B cell (primary cell): ENCODE results near the gene C1R. TPM values are rescaled to one million over a fixed set of nuclear protein-coding genes. Genes with fewer than 3 reads are reported as not detected.

Experiments
- ATAC-seq: fragments of 200-7000 bp; cut with Tn5 transposase; one replicate; pipeline ENCODE4 v1.10.0; 2021; ENCODE audit warnings: low read depth, mild to moderate bottlenecking, moderate number of reproducible peaks, moderate library complexity
- CTCF ChIA-PET: fragments of 350-600 bp; sonication (Branson Sonifier 250); formaldehyde crosslinking; loops from one replicate; lab custom pipeline; 2021; ENCODE audit warnings: antibody characterized with exemption, inconsistent platforms; lab: Charles Lee
- POLR2A ChIA-PET: fragments of 350-600 bp; sonication (Branson Sonifier 250); formaldehyde crosslinking; loops from one replicate; lab custom pipeline; 2021; ENCODE audit warnings: antibody characterized with exemption; lab: Charles Lee
- DNase-seq: peaks from one replicate; pipeline ENCODE4 v3.0.0; 2013
- H2AFZ ChIP-seq: 2 replicates; pipeline ENCODE4 v1.6.1; 2012; ENCODE audit warnings: mild to moderate bottlenecking, low read depth, low read length; ENCODE audit not compliant: insufficient read depth, poor library complexity, severe bottlenecking
- H3K27ac ChIP-seq, 2 donors: 1 replicate in 1 of 2; 2 replicates in 1 of 2; pipeline ENCODE4 v1.5.1; 2012 to 2013; ENCODE audit warnings: low read length in 2 of 2, mild to moderate bottlenecking in 2 of 2, moderate library complexity in 1 of 2
- H3K27me3 ChIP-seq, 4 experiments: fragments of 200-600 bp in 1 of 4; sonication (generic) in 1 of 4; replicated peaks in 1 of 4; 1 replicate in 2 of 4; 2 replicates in 2 of 4; pipeline versions ENCODE4 v1.6.1 to v1.7.0; 2013 to 2016; ENCODE audit warnings: low read length in 3 of 4, mild to moderate bottlenecking in 2 of 4, mixed read lengths in 1 of 4, moderate library complexity in 1 of 4; ENCODE audit not compliant: insufficient read depth in 4 of 4, control insufficient read depth in 3 of 4; ENCODE audit errors: control extremely low read depth in 1 of 4
- H3K36me3 ChIP-seq, 2 experiments: replicated peaks in 1 of 2; 1 replicate in 1 of 2; 2 replicates in 1 of 2; pipeline versions ENCODE4 v1.6.1 to v1.7.1; 2013; ENCODE audit warnings: low read length in 1 of 2; ENCODE audit not compliant: insufficient read depth in 2 of 2, control insufficient read depth in 1 of 2; ENCODE audit errors: control extremely low read depth in 1 of 2, extremely low read depth in 1 of 2
- H3K4me1 ChIP-seq, 2 donors: fragments of 200-600 bp in 1 of 2; sonication (generic) in 1 of 2; 1 replicate in 1 of 2; 2 replicates in 1 of 2; pipeline versions ENCODE4 v1.5.1 to v1.6.1; 2013 to 2017; ENCODE audit warnings: low read length in 2 of 2; ENCODE audit not compliant: control insufficient read depth in 2 of 2, insufficient read depth in 2 of 2
- H3K4me2 ChIP-seq: replicated peaks from 2 replicates; pipeline ENCODE3; 2012; ENCODE audit warnings: mild to moderate bottlenecking, low read depth, low read length; ENCODE audit not compliant: poor library complexity, severe bottlenecking
- H3K4me3 ChIP-seq, 5 experiments: fragments of 200-600 bp in 1 of 5; sonication (generic) in 1 of 5; 1 replicate in 3 of 5; 2 replicates in 2 of 5; pipeline versions ENCODE4 v1.5.1 to v1.7.0; 2011 to 2016; ENCODE audit warnings: low read length in 4 of 5, mild to moderate bottlenecking in 4 of 5, low read depth in 2 of 5, control low read depth in 1 of 5, moderate library complexity in 1 of 5; ENCODE audit not compliant: insufficient read depth in 1 of 5; ENCODE audit errors: control extremely low read depth in 1 of 5, extremely low read depth in 1 of 5
- H3K79me2 ChIP-seq: fragments of 200-600 bp; sonication (generic); one replicate; pipeline ENCODE4 v1.6.0; 2016; ENCODE audit warnings: low read length; ENCODE audit not compliant: control insufficient read depth, insufficient read depth
- H3K9ac ChIP-seq: fragments of 200-600 bp; sonication (generic); 2 replicates; pipeline ENCODE4 v1.6.1; 2017; ENCODE audit warnings: mild to moderate bottlenecking, low read length, moderate library complexity
- H3K9me3 ChIP-seq, 3 donors: one replicate each; pipeline versions ENCODE4 v1.6.1 to v1.7.1; 2013; ENCODE audit warnings: low read length in 2 of 3; ENCODE audit not compliant: control insufficient read depth in 2 of 3, insufficient read depth in 1 of 3; ENCODE audit errors: control extremely low read depth in 1 of 3
- H4K20me1 ChIP-seq: 2 replicates; pipeline ENCODE4 v1.6.0; 2012; ENCODE audit warnings: mild to moderate bottlenecking, low read length; ENCODE audit not compliant: insufficient read depth, control insufficient read depth, poor library complexity, severe bottlenecking
- H3K27ac Mint-ChIP-seq: one replicate; pipeline ENCODE4 v1.8.0; 2021; ENCODE audit warnings: mixed read lengths
- H3K27me3 Mint-ChIP-seq: one replicate; pipeline ENCODE4 v1.8.0; 2021; ENCODE audit warnings: mixed read lengths
- H3K4me1 Mint-ChIP-seq: one replicate; pipeline ENCODE4 v1.8.0; 2021; ENCODE audit warnings: mixed read lengths
- H3K4me3 Mint-ChIP-seq: one replicate; pipeline ENCODE4 v1.8.0; 2021; ENCODE audit warnings: mixed read lengths
- H3K9me3 Mint-ChIP-seq: one replicate; pipeline ENCODE4 v1.8.0; 2022; ENCODE audit warnings: mixed read lengths; ENCODE audit not compliant: insufficient read depth
- CTCF ChIP-seq: fragments of 200-600 bp; IDR thresholded peaks from one replicate; pipeline ENCODE4 v1.8.0; 2022; ENCODE audit warnings: antibody characterized with exemption, mild to moderate bottlenecking
- EZH2 ChIP-seq: IDR thresholded peaks from 2 replicates; pipeline ENCODE4 v1.6.1; 2012; ENCODE audit warnings: borderline replicate concordance, low read depth, mild to moderate bottlenecking, moderate library complexity, low read length; ENCODE audit not compliant: insufficient read depth, poor library complexity, severe bottlenecking
- WGBS: methylation state at CpG from one replicate; pipeline ENCODE4 v1.1.5; 2013; ENCODE audit warnings: missing lambda C conversion rate; ENCODE audit not compliant: insufficient coverage; 5-methylcytosine and 5-hydroxymethylcytosine counted together
- intact Hi-C: fragments of 100-400 bp; cut with micrococcal nuclease; formaldehyde crosslinking; loops from one replicate; pipeline ENCODE4 v1.10.0; 2022
- polyA plus RNA-seq: library from polyadenylated mRNA; depleted of rRNA; stranded (reverse); fragments of >200 nt; gene quantifications from 2 replicates; pipeline ENCODE4 v1.2.3, GENCODE V29; 2012
- total RNA-seq, 2 donors: library from RNA; stranded (reverse); fragments of 120-200 nt in 1 of 2; gene quantifications; 1 replicate in 1 of 2; 2 replicates in 1 of 2; pipeline versions ENCODE4 v1.2.3 to v1.2.4, GENCODE V29; 2013 to 2022

C1R gene
- total and polyA plus RNA-seq, 2 donors (not counting 1 experiment from before 2014, with no cell fraction given), result 1.5 to 2.0 TPM

- Mint-ChIP-seq H3K27me3 (no peaks in the 10 kb centered on the region), H3K27ac (peak overlapping the region; percentile 20), H3K4me1 (peaks cover 30% of the 10 kb centered on the region), H3K4me3 (peak overlapping the region; percentile 98), H3K9me3 (no peaks in the 10 kb centered on the region)
- intact Hi-C loops, result no loop called here
- peaks cover 16 to 26% of the 10 kb centered on the region in 2 donors for H3K4me1 ChIP-seq
- no peaks in the 10 kb centered on the region for H3K36me3 ChIP-seq
- ChIA-PET POLR2A (no interaction called here), CTCF (interaction anchor here (1.1 to 1.9 kb wide), 2 partner anchors 12 to 19 kb away, joined by 4 to 5 read pairs; partner anchors contain the start of gene C1RL)
- DNase-seq (no peak), ATAC-seq (no peak)
- H3K9ac ChIP-seq, result no peak overlapping the region
- no peak overlapping the region for H3K4me3 ChIP-seq
- no peak overlapping the region for H3K4me2 ChIP-seq
- no peaks in the 10 kb centered on the region for H3K27me3 ChIP-seq
- no peaks in the 10 kb centered on the region for H3K9me3 ChIP-seq
- no peaks in the 10 kb centered on the region for H4K20me1 ChIP-seq
- WGBS, result 96% methylated on average over 15 of the region's 17 CpGs
- no peak overlapping the region for H2AFZ ChIP-seq
- no peak overlapping the region for H3K27ac ChIP-seq
- TF ChIP-seq CTCF (no peak), EZH2 (no peak)
- no peaks in the 10 kb centered on the region for H3K79me2 ChIP-seq
These were observed 35.8 kb upstream of the C1R start for GRCh38 chr12:7127916-7128626.

- Histone ChIP-seq H3K36me3 (no peaks in the 10 kb centered on the region), H3K79me2 (no peaks in the 10 kb centered on the region), H2AFZ (no peak overlapping the region), H3K9me3 (no peaks in the 10 kb centered on the region), H3K4me2 (no peak overlapping the region), H3K4me3 (no peak overlapping the region), H3K9ac (no peak overlapping the region), H3K27me3 (no peaks in the 10 kb centered on the region), H4K20me1 (no peaks in the 10 kb centered on the region), H3K4me1 (peaks cover 8 to 13% of the 10 kb centered on the region in 2 donors), H3K27ac (no peak overlapping the region)
- Mint-ChIP-seq H3K4me1 (peaks cover 11% of the 10 kb centered on the region), H3K27me3 (no peaks in the 10 kb centered on the region), H3K9me3 (no peaks in the 10 kb centered on the region), H3K27ac (no peak overlapping the region), H3K4me3 (no peak overlapping the region)
- ChIA-PET CTCF (interaction anchor here (0.7 to 1.3 kb wide), 3 partner anchors 15 to 18 kb away, joined by 3 read pairs; partner anchors contain the start of gene C1RL), POLR2A (no interaction called here)
- intact Hi-C loops, result no loop called here
- 100% methylated on average over 1 of the region's 4 CpGs for WGBS
- no peak for DNase-seq
- no peak for TF ChIP-seq EZH2
- ATAC-seq, result no peak
These were observed 33.5 kb upstream of the C1R start for GRCh38 chr12:7125632-7126227.
